Middle frontal gyrus (tissue), 1 donor: ENCODE data around the gene UNC13B.
"Not testable (repeated sequence)": the region's sequence is repeated elsewhere in the genome, so short reads cannot be mapped to it uniquely, and the experiment has no call there.

Experiments used
- DNase-seq: peaks from one replicate; pipeline ENCODE4 v3.0.0-alpha.2; 2015; ENCODE audit warnings: low spot score; ENCODE audit errors: extremely low spot score

The UNC13B gene

DNA sequence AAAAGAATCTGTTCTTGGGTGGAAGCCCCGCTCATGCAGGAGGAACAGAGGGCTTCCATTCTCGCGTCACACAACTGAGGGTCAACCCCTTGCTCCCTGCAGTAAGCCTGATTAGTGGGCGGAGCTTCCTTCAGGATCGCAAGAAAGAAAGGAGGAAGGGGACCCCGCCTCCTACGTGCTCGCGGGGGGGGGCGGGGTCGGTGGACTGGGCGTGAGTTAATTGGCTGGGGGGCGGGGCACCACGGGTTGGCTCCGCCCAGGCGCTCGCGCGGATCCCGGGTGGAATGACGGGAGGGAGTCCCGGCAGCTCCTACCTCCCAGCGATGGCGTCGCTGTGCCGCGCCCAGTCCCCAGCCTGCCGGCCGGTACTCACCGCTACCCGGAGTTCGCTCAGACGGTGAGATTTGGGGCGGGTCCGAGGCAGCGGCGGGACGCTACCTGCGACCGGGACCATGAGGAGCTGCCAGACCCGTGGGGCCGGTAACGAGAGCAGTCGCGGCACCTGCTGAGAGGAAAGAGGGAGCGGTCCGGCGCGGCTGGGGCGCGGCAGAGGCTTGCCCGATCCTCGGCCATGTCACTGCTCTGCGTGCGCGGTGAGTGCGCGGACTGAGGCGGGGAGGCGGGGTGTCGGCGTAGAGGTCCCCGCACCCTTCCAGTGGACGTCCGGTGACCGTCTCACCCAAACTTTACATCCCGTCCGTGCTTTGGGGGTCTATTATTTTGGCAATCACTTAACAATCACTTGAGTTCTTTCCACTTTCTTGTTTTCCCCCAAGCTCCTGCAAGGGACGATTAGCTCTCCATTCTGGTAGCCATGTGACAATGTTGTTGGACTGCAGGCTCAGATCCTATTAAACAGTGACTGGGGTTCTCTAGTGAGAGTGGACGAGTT lies at the start of gene UNC13B:
UNC13B (plus strand) TSS at position 297 of the 892 bp plus-strand sequence; CDS start at position 572, 275 bp downstream.
- DNase-seq: peak; percentile 85

- DNase-seq: no peak
Observed at GRCh38 chr9:35112257-35113020, 49.4 kb upstream of the UNC13B start.

DNA sequence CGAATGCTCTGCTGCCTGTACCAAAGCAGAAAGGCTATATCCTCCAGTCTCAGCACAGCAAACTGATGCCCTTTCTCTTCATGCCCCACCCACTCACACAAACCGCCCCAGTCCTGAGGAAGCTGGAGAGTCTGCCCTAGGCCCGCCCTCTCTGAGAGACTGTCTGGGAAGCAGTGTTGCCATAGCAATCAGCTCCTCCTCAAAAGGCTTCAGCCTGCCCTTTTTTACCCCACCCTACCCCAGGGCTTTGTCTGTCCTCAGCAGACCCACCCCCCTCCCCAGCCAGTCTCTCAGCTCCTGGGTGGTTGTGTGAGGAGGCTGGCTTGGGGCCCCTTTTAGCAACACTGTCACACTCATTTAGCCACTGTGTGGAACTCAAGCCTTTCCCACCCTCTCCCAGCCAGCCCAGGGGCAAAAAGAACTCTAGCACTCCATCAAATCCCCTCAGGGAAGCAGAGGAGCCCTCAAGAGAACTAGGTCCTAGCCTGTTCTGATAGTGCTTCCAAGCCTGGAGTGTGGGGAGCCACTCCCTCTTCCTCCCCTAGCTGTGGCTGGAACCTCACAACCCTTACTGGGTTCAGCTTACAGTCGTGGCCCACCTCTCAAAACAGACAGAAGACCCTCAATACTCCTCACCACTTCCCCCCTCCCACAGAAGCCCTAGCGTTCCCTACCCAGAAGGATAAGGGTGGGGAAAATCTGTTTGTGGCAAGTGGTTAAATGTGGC lies 47.5 kb upstream of the UNC13B start:
- DNase-seq: no peak

GRCh38 chr9:35114840-35115628 lies 46.8 kb upstream of the UNC13B start:
- no peak for DNase-seq

DNA sequence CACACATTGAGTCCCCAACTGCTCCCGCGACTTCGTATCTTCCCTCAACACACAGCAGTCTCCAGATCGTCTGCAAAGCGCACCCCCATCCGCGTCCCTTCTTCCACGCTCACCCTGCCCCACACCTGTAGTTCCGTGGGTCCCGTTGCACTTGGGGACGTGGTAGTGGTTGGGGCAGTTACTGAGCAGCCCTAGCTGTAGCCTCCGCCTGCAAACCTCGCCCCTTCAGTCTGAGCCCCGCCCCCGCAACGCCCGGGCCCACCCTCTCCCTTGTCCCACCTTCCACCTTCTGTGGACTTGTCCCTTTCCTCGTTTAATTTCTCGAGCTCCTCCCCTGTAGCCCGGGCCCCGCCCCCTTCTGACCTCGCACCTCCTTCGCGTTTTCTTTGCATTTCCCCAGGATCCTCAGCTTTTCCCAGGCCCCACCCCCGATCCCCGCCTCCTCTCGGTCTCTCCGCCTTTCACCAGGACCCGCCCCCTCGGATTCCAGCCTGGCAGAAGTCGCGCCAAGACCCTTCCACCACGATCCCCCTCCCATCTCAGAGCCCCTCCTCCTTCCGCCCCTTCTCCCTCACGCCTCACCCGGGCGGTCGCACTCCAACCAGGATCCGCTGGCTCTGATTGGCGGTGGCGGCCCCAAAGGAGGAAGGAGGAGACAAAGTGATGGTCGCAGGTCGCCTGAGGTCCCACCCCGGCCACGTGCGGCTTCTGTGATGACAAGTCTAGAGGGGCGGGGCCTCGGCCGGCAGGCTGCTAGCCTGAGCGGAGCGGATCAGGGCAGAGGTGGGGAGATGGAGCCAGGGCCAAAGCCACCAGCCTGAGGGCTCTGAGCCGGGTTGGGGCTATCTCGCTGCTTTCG lies 45.9 kb upstream of the UNC13B start, which contains the start of gene ATOSB:
ATOSB (minus strand) TSS at position 183 of the 859 bp plus-strand sequence. CDS start 7,588 bp downstream, outside the sequence.
- peak; percentile 47 for DNase-seq

- DNase-seq: no peak
Observed at GRCh38 chr9:35116539-35116897, 45.3 kb upstream of the UNC13B start.

GRCh38 chr9:35116898-35117551 lies 44.8 kb upstream of the UNC13B start:
- peak; percentile 85 for DNase-seq

GRCh38 chr9:35134920-35135319 lies 26.9 kb upstream of the UNC13B start:
- DNase-seq: no peak

DNA sequence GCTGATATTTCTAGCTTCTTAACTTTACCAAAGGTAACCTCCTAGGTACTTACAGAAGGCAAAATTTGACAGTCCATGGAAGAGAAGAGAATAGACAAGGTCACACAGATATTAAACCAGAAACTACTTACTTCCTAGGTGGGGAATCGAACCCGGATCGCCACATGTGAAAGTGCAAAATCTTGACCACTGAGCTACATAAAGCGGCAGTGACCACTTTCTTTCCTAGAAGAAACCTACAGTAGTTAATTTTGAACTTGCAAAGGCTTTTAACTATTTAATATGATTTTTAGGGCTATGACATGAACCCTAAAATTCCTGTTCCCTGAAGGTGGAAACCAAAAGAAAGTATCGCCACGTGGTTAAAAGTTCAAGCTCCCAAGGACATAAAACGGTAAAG lies 25.8 kb upstream of the UNC13B start:
- DNase-seq: no peak

DNA sequence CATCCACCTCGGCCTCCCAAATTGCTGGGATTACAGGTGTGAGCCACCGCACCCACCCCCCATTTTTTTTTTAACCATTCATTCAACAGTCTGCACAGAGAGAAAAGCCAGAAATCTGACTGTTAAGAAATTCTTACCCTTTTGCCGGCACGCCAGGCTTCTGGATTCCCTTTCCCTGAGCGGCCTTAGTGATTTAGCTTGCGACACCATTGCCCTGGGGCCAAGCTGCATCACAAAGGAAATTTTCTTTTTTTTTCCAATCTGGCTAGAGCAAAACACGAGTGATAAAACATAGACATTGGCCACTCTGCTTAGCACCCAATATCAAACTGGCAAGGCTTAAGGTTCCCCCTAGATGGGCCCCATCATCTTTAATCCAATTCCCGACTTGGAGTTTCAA lies 24.9 kb upstream of the UNC13B start:
- no peak for DNase-seq

DNA sequence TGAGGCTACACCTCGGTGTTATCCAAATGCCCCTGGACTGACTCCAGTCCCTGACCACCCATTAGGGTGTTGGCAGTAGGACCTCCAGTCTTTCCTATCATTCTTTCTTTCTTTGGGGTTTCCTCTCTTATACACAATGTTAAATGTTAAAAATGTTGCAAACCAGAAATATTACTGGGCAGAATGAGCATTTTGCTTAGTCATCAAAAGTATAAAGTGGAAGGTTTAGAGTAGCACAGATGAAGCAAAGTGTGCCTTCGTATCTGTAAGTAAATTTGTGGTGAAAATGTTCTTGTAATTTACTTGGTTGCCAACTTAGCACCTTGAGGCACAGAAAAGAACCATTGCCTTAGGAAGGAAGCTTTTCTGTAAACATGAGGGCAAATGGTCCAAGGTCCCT lies 21.7 kb upstream of the UNC13B start:
- no peak for DNase-seq

GRCh38 chr9:35142037-35142436 lies 19.8 kb upstream of the UNC13B start:
- no peak for DNase-seq

GRCh38 chr9:35147941-35148563 lies 13.8 kb upstream of the UNC13B start:
- DNase-seq: not testable (repeated sequence)

DNA sequence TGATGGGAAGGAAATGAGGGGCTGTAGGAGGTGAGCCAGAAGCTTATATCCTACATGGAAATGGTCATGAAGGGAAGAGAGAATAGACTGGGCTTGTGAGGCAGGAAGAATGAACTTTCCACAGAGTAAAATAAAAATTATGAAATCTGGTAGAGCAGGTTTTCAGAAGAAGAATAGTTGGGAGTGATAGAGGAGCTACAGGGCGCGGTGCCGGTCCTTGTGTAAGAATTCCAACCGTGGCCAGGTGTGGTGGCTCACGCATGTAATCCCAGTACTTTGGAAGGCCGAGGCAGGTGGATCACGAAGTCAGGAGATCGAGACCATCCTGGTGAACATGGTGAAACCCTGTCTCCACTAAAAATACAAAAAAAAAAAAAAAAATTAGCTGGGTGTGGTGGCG lies 8.9 kb upstream of the UNC13B start:
- no peak for DNase-seq

GRCh38 chr9:35156781-35157180 lies 5.0 kb upstream of the UNC13B start:
- DNase-seq: no peak

DNA sequence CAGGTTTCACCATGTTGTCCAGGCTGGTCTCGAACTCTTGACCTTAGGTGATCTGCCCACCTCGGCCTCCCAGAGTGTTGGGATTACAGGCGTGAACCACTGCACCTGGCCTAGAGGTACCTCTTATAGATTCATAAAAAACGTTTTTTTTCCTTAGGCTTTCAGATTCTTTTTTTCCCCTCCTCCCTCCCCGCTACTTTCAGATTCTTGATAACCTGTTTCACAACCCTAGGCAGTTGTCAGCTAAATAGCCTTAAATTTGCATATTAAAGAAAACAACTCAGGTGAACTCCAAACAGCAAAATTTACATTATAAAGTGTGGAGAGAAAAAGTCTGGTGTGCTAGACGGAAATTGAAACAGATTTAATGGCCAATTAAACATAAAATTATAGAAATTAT lies 4.0 kb upstream of the UNC13B start:
- not testable (repeated sequence) for DNase-seq

DNA sequence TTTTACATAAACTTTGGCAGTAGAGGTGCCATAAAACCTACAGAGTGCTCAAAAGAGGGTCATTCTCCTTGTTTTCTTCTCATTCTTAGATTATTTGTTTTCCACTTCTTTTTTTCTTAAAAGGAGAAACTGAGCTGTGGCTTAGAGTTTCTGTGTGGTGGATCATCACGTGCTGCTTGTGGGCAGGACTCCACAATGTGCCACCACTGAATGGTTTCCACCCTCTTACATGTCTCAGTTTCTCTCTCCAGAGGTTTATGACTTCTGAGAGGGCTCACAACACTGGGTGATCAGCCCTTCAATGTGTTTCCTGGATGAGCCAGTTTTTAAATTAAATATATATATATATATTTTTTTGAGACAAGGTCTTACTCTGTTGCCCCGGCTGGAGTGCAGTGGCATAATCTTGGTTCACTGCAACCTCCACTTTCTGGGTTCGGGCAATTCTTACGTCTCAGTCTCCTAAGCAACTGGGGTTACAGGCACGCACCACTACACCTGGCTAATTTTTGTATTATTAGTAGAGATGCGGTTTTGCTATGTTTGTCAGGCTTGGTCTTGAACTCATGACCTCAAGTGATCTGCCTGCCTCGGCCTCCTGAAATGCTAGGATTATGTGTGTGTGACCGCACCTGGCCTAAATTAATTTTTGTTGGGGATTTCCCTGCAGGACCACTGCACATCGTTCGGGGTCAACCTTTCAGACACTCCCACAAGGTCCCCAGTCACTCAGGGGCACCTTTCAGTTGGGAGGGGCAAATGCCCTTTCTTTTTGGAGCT lies 3.1 kb upstream of the UNC13B start:
- DNase-seq: no peak
